Embryonic facial prominence (tissue), 1 donor: ENCODE measurements around the gene DHRS9.
"Not testable (repeated sequence)": the region's sequence is repeated elsewhere in the genome, so short reads cannot be mapped to it uniquely, and the experiment has no call there.

Experiments used
- DNase-seq: peaks from one replicate; pipeline ENCODE4 v3.0.0-alpha.2; 2016; ENCODE audit errors: extremely low spot score

Gene DHRS9

GRCh38 chr2:169095621-169096105, 26.3 kb downstream of the DHRS9 start:
- DNase-seq = no peak

- no peak for DNase-seq
Measured at GRCh38 chr2:169104848-169105247, 35.5 kb downstream of the DHRS9 start.

- DNase-seq = no peak
Measured at GRCh38 chr2:169105476-169105875, 36.1 kb downstream of the DHRS9 start.

- no peak for DNase-seq
Measured at GRCh38 chr2:169106134-169106533, 36.8 kb downstream of the DHRS9 start.

GRCh38 chr2:169106563-169107545, 37.5 kb downstream of the DHRS9 start:
- no peak for DNase-seq

- DNase-seq = no peak
Measured at GRCh38 chr2:169107645-169108044, 38.3 kb downstream of the DHRS9 start.

- DNase-seq = no peak
Measured at GRCh38 chr2:169108099-169108884, 38.9 kb downstream of the DHRS9 start.

GRCh38 chr2:169109502-169110409, 40.4 kb downstream of the DHRS9 start:
- DNase-seq = peak; percentile 58

GRCh38 chr2:169110419-169110818, 41.1 kb downstream of the DHRS9 start:
- no peak for DNase-seq

- no peak for DNase-seq
Measured at GRCh38 chr2:169110916-169111315, 41.6 kb downstream of the DHRS9 start.

- DNase-seq = no peak
Measured at GRCh38 chr2:169112841-169113240, 43.5 kb downstream of the DHRS9 start.

GRCh38 chr2:169114056-169114455, 44.7 kb downstream of the DHRS9 start:
- DNase-seq = no peak

GRCh38 chr2:169116327-169116726, 47.0 kb downstream of the DHRS9 start:
- DNase-seq = no peak

GRCh38 chr2:169116993-169117392, 47.6 kb downstream of the DHRS9 start:
- no peak for DNase-seq

GRCh38 chr2:169118060-169118459, 48.7 kb downstream of the DHRS9 start:
- DNase-seq = no peak

GRCh38 chr2:169119123-169119760, 49.9 kb downstream of the DHRS9 start:
- no peak for DNase-seq

GRCh38 chr2:169119851-169120250, 50.5 kb downstream of the DHRS9 start:
- no peak for DNase-seq

GRCh38 chr2:169129703-169130243, 60.4 kb downstream of the DHRS9 start:
- no peak for DNase-seq

GRCh38 chr2:169131587-169132512, 62.5 kb downstream of the DHRS9 start:
- DNase-seq = no peak

- not testable (repeated sequence) for DNase-seq
Measured at GRCh38 chr2:169134272-169134671, 64.9 kb downstream of the DHRS9 start.
